ENCODE results near the gene DNM1L.

DNA sequence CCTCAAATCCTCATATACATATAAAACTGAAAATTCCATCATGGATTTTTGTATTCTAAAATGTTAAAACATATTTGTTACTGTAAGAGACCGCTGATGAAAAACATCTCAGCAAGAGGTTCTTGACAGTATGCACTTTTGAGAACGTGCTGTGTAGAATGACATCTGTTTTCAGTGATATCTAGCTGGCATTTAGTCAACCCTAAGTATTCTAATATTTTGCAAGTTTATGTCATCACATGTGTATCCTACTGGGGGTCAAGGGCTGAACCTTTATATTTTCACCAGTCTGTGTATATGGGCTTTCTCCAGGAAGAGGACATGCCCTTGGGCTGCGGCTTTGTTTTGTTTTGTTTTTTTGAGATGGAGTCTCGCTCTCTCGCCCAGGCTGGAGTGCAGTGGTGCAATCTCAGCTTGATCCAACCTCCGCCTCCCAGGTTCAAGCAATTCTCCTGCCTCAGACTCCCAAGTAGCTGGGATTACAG, 98.6 kb downstream of the DNM1L start:
- TF ChIP-seq, protein P1, sequence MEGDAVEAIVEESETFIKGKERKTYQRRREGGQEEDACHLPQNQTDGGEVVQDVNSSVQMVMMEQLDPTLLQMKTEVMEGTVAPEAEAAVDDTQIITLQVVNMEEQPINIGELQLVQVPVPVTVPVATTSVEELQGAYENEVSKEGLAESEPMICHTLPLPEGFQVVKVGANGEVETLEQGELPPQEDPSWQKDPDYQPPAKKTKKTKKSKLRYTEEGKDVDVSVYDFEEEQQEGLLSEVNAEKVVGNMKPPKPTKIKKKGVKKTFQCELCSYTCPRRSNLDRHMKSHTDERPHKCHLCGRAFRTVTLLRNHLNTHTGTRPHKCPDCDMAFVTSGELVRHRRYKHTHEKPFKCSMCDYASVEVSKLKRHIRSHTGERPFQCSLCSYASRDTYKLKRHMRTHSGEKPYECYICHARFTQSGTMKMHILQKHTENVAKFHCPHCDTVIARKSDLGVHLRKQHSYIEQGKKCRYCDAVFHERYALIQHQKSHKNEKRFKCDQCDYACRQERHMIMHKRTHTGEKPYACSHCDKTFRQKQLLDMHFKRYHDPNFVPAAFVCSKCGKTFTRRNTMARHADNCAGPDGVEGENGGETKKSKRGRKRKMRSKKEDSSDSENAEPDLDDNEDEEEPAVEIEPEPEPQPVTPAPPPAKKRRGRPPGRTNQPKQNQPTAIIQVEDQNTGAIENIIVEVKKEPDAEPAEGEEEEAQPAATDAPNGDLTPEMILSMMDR (conservative IDR thresholded peaks at IDR 0.05; ENCODE audit: low read depth, low read length), result no peak
- TF ChIP-seq POLR2A (IDR thresholded peaks at IDR 0.05; ENCODE audit: low read depth, low read length) (no peak), BHLHE40 (IDR thresholded peaks at IDR 0.05; ENCODE audit: low read depth, low read length) (no peak), MAZ (IDR thresholded peaks at IDR 0.05; ENCODE audit: borderline replicate concordance, low read depth, low read length) (no peak), CEBPB (IDR thresholded peaks at IDR 0.05; ENCODE audit: low read depth, low read length) (no peak), RFX5 (IDR thresholded peaks at IDR 0.05; ENCODE audit: low read depth, low read length) (no peak)
- TF ChIP-seq, protein P2, sequence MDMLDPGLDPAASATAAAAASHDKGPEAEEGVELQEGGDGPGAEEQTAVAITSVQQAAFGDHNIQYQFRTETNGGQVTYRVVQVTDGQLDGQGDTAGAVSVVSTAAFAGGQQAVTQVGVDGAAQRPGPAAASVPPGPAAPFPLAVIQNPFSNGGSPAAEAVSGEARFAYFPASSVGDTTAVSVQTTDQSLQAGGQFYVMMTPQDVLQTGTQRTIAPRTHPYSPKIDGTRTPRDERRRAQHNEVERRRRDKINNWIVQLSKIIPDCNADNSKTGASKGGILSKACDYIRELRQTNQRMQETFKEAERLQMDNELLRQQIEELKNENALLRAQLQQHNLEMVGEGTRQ (IDR thresholded peaks at IDR 0.05; ENCODE audit: low read depth, low read length), result no peak
